GM12892 (cell line): ENCODE data around the gene ENTPD1.

Source experiments
- POLR2A ChIP-seq: IDR thresholded peaks from 2 replicates; pipeline ENCODE4 v1.6.1; 2011; ENCODE audit warnings: low read depth, low read length, control low read depth
- TAF1 ChIP-seq: IDR thresholded peaks from 2 replicates; pipeline ENCODE4 v1.6.1; 2011; ENCODE audit warnings: low read depth, mild to moderate bottlenecking, control low read depth, low read length, borderline replicate concordance

DNA sequence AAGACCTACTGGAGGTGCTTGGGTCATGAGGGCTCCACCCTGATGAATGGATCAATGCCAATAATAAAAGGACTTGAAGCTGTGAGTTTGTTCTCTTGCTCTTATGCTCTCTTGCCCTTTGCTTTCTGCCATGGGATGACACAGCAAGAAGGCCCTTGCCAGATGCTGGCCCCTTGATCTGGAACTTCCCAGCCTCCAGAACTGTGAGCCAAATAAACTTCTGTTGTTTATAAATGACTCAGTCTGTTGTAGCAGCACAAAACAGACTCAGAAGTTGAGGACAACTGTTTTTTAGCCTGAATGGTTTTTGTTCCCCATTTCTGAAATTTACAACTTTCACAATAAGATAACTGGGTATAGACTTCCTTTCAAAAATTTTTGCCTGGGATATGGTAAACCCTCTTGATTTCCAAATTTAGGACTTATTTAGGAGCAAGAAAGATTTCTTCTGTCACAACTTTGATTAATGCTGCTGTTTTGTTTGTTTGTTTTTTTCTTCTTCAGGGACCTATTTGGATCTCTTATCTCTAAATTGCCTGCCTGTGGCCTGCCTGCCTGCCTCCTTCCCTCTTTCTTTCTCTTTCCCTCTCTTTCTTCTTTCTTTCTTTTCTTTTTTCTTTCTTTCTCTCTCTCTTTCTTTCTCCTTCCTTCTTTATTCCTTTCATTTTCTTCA is 12.1 kb downstream of the ENTPD1 start:
- no peak for TF ChIP-seq TAF1
- TF ChIP-seq POLR2A, result peak; percentile 58; the same call in 1 of the 2 replicates
